Measurements from ENCODE around the gene ZNF845. TPM values are rescaled to one million over a fixed set of nuclear protein-coding genes. Genes with fewer than 3 reads are reported as not detected.

Gene ZNF845
- total and polyA plus RNA-seq, 2 of the 4 experiments (the other 2 are of a cell fraction) = 1.2 to 9.5 TPM

- H3K27me3 ChIP-seq (ENCODE audit: control insufficient read depth, insufficient read depth, low read length) = no peaks in the 10 kb centered on the region
- no peak overlapping the region for H2BK20ac ChIP-seq (ENCODE audit: low read depth, low read length)
- no peak overlapping the region for H4K5ac ChIP-seq (ENCODE audit: low read depth, low read length)
- no peak overlapping the region for H3K23ac ChIP-seq (ENCODE audit: low read depth, low read length)
- DNase-seq = no peak
- H4K20me1 ChIP-seq (ENCODE audit: insufficient read depth, low read length) = no peaks in the 10 kb centered on the region
- H3K4ac ChIP-seq (ENCODE audit: low read depth, low read length) = no peak overlapping the region
- no peak overlapping the region for H3K27ac ChIP-seq (ENCODE audit: insufficient read depth, low read length)
- no TSS peak for BruUV-seq (replicated peaks)
- H3K9me3 ChIP-seq (ENCODE audit: control insufficient read depth, insufficient read depth, low read length) = peaks cover 5% of the 10 kb centered on the region; the same call in 1 of the 2 replicates
- no peak overlapping the region for H2BK5ac ChIP-seq (ENCODE audit: low read depth, low read length, poor library complexity, severe bottlenecking)
- H3K18ac ChIP-seq (ENCODE audit: low read depth, low read length) = no peak overlapping the region
- H3K4me3 ChIP-seq (ENCODE audit: insufficient read depth, low read depth, low read length) = no peak overlapping the region
- POLR2A ChIA-PET (ENCODE audit: unreplicated experiment) = no interaction called here
- CTCF ChIA-PET = no interaction called here
- H3K56ac ChIP-seq (ENCODE audit: extremely low read depth, insufficient read depth, low read length) = no peak overlapping the region
- in situ Hi-C loops (cut with MboI; ENCODE audit: low sequenced_read_pairs) (no loop called here), dilution Hi-C loops (cut with HindIII; ENCODE audit: low sequenced_read_pairs, unreplicated experiment) (no loop called here), intact Hi-C loops (cut with micrococcal nuclease) (no loop called here)
- H3K4me2 ChIP-seq (ENCODE audit: low read depth, low read length) = no peak overlapping the region
- no peak overlapping the region for H3K14ac ChIP-seq (replicated peaks; ENCODE audit: low read depth, low read length)
- H3K9ac ChIP-seq (ENCODE audit: low read depth, low read length) = no peak overlapping the region
- no peak overlapping the region for H4K8ac ChIP-seq (ENCODE audit: low read depth in 2 of 2, low read length in 2 of 2)
- no peak overlapping the region for H4K91ac ChIP-seq (ENCODE audit: insufficient read depth, low read depth, low read length)
- H2AFZ ChIP-seq (replicated peaks; ENCODE audit: low read length, poor library complexity) = no peak overlapping the region
- H2AK9ac ChIP-seq (replicated peaks; ENCODE audit: low read depth, low read length, poor library complexity) = no peak overlapping the region
- H3K4me1 ChIP-seq (ENCODE audit: control insufficient read depth, insufficient read depth, low read length) = no peaks in the 10 kb centered on the region
- ATAC-seq (ENCODE audit: low read depth) = no peak
- TF ChIP-seq MAFK (IDR thresholded peaks at IDR 0.05; ENCODE audit: low read depth, low read length) = no peak
- no peak for TF ChIP-seq CTCF (conservative IDR thresholded peaks at IDR 0.05; ENCODE audit: low read depth, low read length)
- no peak overlapping the region for H2AK5ac ChIP-seq (ENCODE audit: low read depth, low read length)
- no peak overlapping the region for H2BK120ac ChIP-seq (ENCODE audit: low read depth, low read length)
- no peaks in the 10 kb centered on the region for H3K79me1 ChIP-seq (ENCODE audit: low read depth in 1 of 2, low read length in 2 of 2)
- no CpG with 5 or more reads among the region's 4 CpGs for WGBS, 2 experiments (ENCODE audit: extremely low coverage in 2 of 2, insufficient read length in 1 of 2)
- H3K36me3 ChIP-seq (ENCODE audit: control insufficient read depth, insufficient read depth, low read length) = no peaks in the 10 kb centered on the region
- no peaks in the 10 kb centered on the region for H3K9me1 ChIP-seq (ENCODE audit: insufficient read depth, low read length)
- H2BK15ac ChIP-seq (ENCODE audit: low read depth, low read length) = no peak overlapping the region
These were observed 48.5 kb upstream of the ZNF845 start for GRCh38 chr19:53285087-53285486.
